ENCODE results near the gene CTSK.

- TF ChIP-seq EP300 (IDR thresholded peaks at IDR 0.05) (no peak), CTCF (IDR thresholded peaks at IDR 0.05) (no peak)
Measured at GRCh38 chr1:150832597-150832996, 24.5 kb upstream of the CTSK start.
